HG03095 (cell line): ENCODE data around the gene COL21A1.

Source experiments
- ATAC-seq: cut with Tn5 transposase; IDR thresholded peaks from one replicate; pipeline ENCODE4 v1.9.1; 2021; ENCODE audit warnings: moderate library complexity; ENCODE audit not compliant: unreplicated experiment

COL21A1 gene

GRCh38 chr6:56140090-56140489 lies 107.3 kb downstream of the COL21A1 start:
- ATAC-seq, result no peak

GRCh38 chr6:56115715-56116114 lies 131.7 kb downstream of the COL21A1 start:
- no peak for ATAC-seq

- no peak for ATAC-seq
Observed at GRCh38 chr6:56109149-56109548, 138.2 kb downstream of the COL21A1 start.

- no peak for ATAC-seq
Observed at GRCh38 chr6:56106231-56106630, 141.1 kb downstream of the COL21A1 start.

- ATAC-seq, result no peak
Observed at GRCh38 chr6:56104591-56104990, 142.8 kb downstream of the COL21A1 start.

- no peak for ATAC-seq
Observed at GRCh38 chr6:56102216-56102615, 145.2 kb downstream of the COL21A1 start.

- no peak for ATAC-seq
Observed at GRCh38 chr6:56101141-56101553, 146.2 kb downstream of the COL21A1 start.

- ATAC-seq, result no peak
Observed at GRCh38 chr6:56096946-56097621, 150.3 kb downstream of the COL21A1 start.

- ATAC-seq, result no peak
Observed at GRCh38 chr6:56096541-56096940, 150.8 kb downstream of the COL21A1 start.

- no peak for ATAC-seq
Observed at GRCh38 chr6:56093776-56094175, 153.6 kb downstream of the COL21A1 start.

GRCh38 chr6:56091159-56091869 lies 156.1 kb downstream of the COL21A1 start:
- ATAC-seq, result no peak

- no peak for ATAC-seq
Observed at GRCh38 chr6:56088641-56089040, 158.7 kb downstream of the COL21A1 start.

- no peak for ATAC-seq
Observed at GRCh38 chr6:56087421-56087820, 160.0 kb downstream of the COL21A1 start.

GRCh38 chr6:56079751-56080540 lies 167.4 kb downstream of the COL21A1 start:
- no peak for ATAC-seq

- no peak for ATAC-seq
Observed at GRCh38 chr6:56076033-56076432, 171.3 kb downstream of the COL21A1 start.

- no peak for ATAC-seq
Observed at GRCh38 chr6:56073761-56074160, 173.6 kb downstream of the COL21A1 start.

- ATAC-seq, result no peak
Observed at GRCh38 chr6:56073315-56073714, 174.1 kb downstream of the COL21A1 start.

- no peak for ATAC-seq
Observed at GRCh38 chr6:56072856-56073255, 174.5 kb downstream of the COL21A1 start.

GRCh38 chr6:56065408-56065807 lies 182.0 kb downstream of the COL21A1 start:
- ATAC-seq, result no peak

- ATAC-seq, result no peak
Observed at GRCh38 chr6:56062836-56063235, 184.5 kb downstream of the COL21A1 start.

GRCh38 chr6:56058636-56059035 lies 188.7 kb downstream of the COL21A1 start:
- no peak for ATAC-seq
